Right renal cortex interstitium (tissue), 3 donors: ENCODE results near the gene RING1. TPM values are rescaled to one million over a fixed set of nuclear protein-coding genes. Genes with fewer than 3 reads are reported as not detected.

Source experiments
- DNase-seq, 3 donors: peaks; one replicate each; pipeline ENCODE4 v3.0.0-alpha.2; 2013; ENCODE audit warnings: low read depth in 3 of 3, low spot score in 2 of 3
- polyA plus RNA-seq, 3 donors: library from polyadenylated mRNA; unstranded; fragments of 120-200 nt; gene quantifications; one replicate each; pipeline ENCODE4 v1.2.1, GENCODE V29; 2013; ENCODE audit not compliant: insufficient read length in 3 of 3

The RING1 gene
- polyA plus RNA-seq, 3 donors = 52.5 to 55.4 (median 53.8) TPM

DNA sequence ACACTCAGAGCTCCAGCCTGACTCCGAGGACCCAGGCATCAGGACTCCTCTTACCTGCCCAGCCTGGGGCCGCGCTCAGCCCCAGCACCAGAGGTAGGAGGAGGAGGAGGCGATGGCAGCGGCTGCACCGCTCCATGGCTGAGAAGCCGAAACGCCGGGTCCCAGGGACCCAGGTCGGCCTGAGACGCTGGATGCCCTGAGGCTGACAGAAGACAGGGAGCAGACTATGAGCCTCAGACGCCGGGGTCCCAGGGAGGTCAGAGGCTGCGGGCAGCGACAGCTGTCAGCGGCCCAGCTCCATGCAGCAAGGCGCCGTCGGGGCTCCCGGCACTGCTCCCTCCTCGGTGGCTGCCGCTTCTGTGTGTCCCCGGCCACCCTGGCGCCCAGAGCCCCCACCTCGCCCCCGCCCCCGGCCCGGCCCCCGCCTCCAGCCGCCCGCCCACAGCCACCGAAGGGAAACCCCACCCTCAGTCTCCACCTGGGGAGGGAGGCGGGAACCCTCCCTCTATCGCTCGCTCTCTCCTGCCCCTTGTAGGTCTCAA, 16.1 kb upstream of the RING1 start, which contains the start of gene COL11A2:
Gene COL11A2 (minus strand): TSS at position 363 of the 542 bp plus-strand sequence. CDS start 227 bp downstream, at position 136.
- no peak for DNase-seq

DNA sequence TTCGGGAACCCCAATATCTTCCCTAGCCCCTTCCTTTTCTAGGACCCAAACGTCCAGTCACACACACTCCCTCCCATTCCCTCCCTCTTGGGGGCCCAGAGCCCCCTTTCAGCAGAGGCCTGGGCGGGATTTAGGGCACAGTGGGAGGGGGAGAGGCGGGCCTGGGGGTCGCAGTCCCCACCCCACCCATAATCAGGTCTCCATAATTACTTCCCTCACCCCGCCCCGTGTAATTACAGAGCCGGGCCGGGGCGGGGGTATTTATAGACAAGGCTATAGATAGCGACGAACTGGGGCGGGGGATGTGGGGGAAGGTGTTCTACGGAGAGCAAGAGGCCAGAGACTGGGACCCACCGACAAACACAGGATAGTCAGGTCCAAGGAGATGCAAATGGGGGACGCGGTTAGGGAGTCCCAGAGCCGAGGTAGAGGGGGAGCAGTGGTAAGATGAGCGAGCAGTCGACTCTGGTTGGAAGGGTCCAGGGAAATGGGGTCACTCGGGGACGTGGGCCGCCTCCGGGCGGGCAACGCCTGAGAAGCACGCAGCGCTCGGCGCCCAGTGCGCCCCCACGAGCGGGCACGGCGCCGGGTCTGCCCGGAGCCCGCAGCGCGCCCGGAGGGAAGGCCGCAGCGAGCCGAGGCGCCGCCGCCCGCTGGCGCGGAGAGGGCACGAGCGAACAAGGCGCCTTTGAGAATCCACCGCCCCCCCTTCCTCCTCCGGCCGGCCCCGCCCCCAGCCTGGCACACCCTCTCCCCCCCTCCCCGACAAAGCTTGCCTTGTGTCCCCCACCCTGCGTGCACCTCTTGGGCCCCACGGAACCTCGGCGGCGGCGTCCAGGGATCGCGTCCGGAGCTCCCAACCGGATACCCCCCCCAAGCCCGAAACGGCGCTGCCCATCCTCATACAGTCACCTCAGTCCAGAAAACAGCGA, 15.4 kb upstream of the RING1 start:
- DNase-seq = no peak

- DNase-seq = no peak
These were observed 14.7 kb upstream of the RING1 start for GRCh38 chr6:33193619-33194018.

GRCh38 chr6:33194431-33194979, 13.8 kb upstream of the RING1 start:
- no peak for DNase-seq

GRCh38 chr6:33195304-33196165, 12.8 kb upstream of the RING1 start:
- no peak for DNase-seq

DNA sequence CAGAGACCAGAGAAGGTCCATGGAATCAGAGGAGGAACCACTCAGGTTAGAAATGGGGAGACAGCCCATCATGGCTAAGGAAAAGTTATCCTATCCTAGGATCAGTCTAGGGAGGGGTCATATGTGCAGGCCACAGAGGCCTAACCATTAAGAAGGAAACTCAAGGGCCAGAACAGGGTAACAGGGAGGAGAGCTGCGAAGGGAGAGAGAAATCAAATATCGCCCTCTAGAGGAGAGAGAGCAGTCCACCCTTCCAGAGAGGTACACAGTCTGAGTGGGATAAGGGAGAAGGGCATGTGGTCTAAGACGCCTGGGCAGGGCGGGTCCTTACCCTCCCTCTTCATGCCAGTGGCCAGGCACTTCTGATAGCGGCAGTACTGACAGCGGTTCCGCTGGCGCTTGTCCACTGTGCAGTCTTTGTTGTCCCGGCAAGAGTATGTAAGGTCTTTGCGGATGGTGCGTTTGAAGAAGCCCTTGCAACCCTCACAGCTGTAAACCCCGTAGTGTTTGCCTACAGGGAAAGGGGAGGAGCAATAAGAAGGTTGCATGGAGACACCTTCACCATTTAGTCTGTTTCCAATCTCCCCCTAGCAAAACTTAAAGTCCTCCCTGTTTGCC, 10.8 kb upstream of the RING1 start:
- no peak for DNase-seq

DNA sequence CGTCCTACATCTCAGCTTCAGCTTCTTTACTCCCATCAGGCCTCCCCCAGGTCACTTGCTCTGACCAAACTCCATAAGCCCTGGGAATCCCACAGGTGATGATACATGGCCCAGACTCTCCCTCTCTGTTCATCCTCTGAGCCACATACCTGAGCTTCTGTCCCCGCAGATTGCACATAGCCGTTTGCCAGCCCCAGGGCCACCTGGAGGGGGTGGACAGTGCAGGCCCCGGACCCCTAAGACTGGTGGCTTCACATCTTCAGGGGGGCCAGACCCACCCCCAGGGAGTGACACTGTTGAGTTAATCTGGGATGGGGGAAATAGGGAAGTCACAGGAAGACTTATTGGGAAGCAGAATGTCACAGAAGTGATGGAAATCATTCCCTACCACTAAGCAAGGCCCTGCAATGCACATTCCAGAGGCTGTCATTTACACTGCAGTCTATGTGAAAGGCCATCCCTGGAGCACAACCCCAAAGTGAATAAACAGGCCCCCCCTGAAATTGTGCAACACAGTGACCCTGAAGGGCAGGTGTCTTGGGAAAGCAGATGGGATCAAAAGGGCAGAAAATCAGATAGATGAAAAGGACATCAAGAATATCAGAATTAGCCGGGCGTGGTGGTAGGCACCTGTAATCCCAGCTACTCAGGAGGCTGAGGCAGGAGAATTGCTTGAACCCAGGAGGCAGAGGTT, 10.0 kb upstream of the RING1 start:
- no peak for DNase-seq

DNA sequence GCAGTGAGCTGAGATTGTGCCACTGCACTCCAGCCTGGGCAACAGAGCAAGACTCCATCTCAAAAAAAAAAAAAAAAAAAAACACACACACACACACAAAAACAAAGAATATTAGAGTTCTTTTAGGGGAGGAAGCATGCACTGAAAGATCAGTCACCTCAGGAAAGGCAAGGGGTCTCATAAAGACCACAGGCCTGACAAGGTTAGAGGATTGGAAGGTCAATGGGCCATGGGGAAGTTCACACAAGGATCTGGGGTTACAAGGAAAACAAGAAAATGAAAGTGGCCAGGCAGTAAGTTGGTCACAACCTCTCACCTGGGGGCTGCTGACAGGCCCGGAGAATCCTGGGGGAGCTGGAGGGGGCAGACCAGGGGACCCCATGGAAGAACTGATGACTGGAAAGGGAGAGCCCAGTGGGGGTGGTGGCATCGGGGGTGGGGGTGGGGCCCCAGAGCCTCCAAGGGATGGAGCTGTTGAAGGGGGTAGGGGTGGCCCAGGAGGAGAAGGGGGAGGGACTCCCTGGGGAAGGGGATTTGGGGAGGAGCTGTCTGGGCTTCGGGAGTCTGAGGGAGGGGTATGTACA, 9.4 kb upstream of the RING1 start:
- DNase-seq = no peak

DNA sequence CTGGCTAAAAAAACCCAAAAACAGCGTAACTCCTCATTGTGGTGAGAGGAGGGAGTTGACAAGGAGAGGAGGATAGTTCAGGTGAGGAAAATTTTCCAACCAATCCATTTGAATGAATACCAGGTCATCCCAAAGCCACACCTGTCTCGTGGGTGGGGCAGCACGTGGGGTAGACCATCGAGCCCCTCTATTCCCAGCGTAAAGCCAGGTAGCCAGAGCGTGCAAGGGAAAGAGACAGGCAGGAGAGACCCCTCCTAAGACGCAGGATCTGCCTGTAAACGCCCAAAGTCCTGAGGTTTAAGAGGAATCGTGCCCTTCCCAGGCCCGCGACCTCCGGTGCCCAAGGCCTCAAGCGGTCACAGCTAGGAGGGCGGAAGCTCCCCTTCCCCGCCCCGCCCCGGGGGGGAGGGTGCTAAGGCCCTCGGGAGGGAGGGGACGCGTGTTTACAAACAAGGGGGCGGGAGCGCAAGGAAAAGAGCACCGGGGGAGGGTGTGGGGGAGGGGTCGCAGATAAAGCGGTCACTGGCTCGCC, 8.5 kb upstream of the RING1 start:
- no peak for DNase-seq

- peak; percentile 100 for DNase-seq
These were observed 7.8 kb upstream of the RING1 start, which contains the start of the genes RXRB and SLC39A7 for GRCh38 chr6:33200219-33201146. RXRB (minus strand) TSS chr6:33200665; CDS start chr6:33200476, 189 bp downstream. SLC39A7 (plus strand) TSS chr6:33200867; CDS start chr6:33201246, 379 bp downstream.

GRCh38 chr6:33201147-33201545, 7.2 kb upstream of the RING1 start:
- DNase-seq = no peak

DNA sequence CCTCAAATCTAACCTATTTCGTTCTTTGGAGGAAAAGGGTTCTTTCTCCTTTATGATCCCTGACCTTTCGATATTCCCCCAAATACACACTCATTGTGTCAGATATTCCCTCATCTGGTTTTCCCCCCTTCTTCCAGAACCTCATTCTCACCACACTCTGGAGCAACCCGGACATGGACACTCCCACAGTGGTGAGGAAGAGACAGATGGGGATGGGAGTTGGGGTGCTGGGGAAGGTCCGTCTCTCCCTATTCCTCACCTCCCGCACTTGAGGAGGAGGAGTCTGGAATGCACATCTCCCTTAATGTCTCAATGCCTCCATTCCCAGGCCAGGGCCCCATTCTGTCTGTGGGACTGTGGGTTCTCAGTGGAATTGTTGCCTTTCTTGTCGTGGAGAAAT, 6.4 kb upstream of the RING1 start:
- DNase-seq = no peak

DNA sequence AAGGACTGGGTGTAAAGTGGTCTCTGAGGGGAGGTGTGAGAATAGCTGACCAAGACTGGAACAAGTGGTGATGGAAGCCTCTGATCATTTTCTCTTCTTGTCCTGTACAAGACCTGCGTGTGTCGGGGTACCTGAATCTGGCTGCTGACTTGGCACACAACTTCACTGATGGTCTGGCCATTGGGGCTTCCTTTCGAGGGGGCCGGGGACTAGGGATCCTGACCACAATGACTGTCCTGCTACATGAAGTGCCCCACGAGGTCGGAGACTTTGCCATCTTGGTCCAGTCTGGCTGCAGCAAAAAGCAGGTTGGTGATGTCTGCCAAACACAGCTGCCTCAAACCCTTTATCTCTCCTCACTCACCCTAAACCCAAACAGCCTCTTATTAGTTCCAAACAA, 5.5 kb upstream of the RING1 start:
- no peak for DNase-seq

- DNase-seq = no peak
These were observed 4.7 kb upstream of the RING1 start for GRCh38 chr6:33203443-33204164.

DNA sequence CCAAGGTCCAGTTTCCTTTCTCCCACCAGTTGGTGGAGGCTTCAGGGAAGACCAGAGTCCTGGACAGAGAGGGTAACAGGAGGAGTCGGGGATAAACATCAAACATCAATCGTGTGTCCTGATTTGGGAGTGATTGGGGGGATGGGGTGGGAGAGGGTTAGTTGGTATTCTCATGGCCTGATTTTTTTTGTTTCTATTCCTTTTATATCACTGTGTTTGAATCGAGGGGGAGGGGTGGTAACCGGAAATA, 4.2 kb upstream of the RING1 start:
- DNase-seq = no peak

- peak; percentile 65 to 91 (median 80) for DNase-seq
These were observed 3.7 kb upstream of the RING1 start, which contains the start of gene HSD17B8 for GRCh38 chr6:33204415-33205190. HSD17B8 (plus strand) TSS chr6:33204655; CDS start chr6:33204669, 14 bp downstream.
